K562 (cell line): ENCODE results near the gene PLEKHG5. TPM values are rescaled to one million over a fixed set of nuclear protein-coding genes. Genes with fewer than 3 reads are reported as not detected.

Experiments
- ATAC-seq: fragments of 200-7000 bp; cut with Tn5 transposase; 3 replicates; pipeline ENCODE4 v1.9.1; 2020; ENCODE audit warnings: moderate library complexity
- BruUV-seq: library from RNA; stranded (reverse); fragments of 400-500 nt; replicated peaks from 2 replicates; lab custom pipeline; 2021; lab: Mats Ljungman, UMichigan
- CTCF ChIA-PET: fragments of 300-600 bp; formaldehyde crosslinking; extraction: SDS; loops from one replicate; lab custom pipeline; 2021; ENCODE audit warnings: low intra/inter-chr PET ratio; lab: Yijun Ruan, JAX
- POLR2A ChIA-PET: fragments of 300-600, 350-650 bp; sonication (Branson Sonifier 250); formaldehyde crosslinking; extraction: SDS; loops from one replicate; lab custom pipeline; 2021; ENCODE audit warnings: antibody characterized with exemption, inconsistent platforms; lab: Yijun Ruan, JAX
- DNase-seq, 4 experiments: peaks; one replicate each; pipeline versions ENCODE4 v3.0.0 to v3.0.0-alpha.2; 2011 to 2018; ENCODE audit warnings: low spot score in 3 of 4, mixed read lengths in 3 of 4; ENCODE audit errors: extremely low read depth in 1 of 4
- FAIRE-seq: peaks from 2 replicates; lab custom pipeline; 2011; peaks lifted over from hg19 to GRCh38; lab: Jason Lieb, UNC
- H2AFZ ChIP-seq: 2 replicates; pipeline ENCODE4 v1.6.0; 2011; ENCODE audit warnings: low read depth, low read length, control low read depth, inconsistent platforms
- H3K27ac ChIP-seq: fragments of 200-600 bp; 3 replicates; pipeline ENCODE4 v1.8.0; 2011; ENCODE audit warnings: low read depth, mild to moderate bottlenecking, control low read depth, inconsistent platforms, low read length, moderate library complexity, mixed read lengths; ENCODE audit errors: extremely low read depth
- H3K27me3 ChIP-seq, 2 experiments: fragments of 300-600 bp in 1 of 2; 2 replicates in 1 of 2; 3 replicates in 1 of 2; pipeline versions ENCODE4 v1.6.0 to v1.8.0; 2011; ENCODE audit warnings: inconsistent platforms in 2 of 2, low read length in 2 of 2, mild to moderate bottlenecking in 1 of 2, mixed read lengths in 1 of 2, moderate library complexity in 1 of 2; ENCODE audit not compliant: control insufficient read depth in 2 of 2, insufficient read depth in 2 of 2
- H3K36me3 ChIP-seq: fragments of 300-600 bp; 3 replicates; pipeline ENCODE4 v1.8.0; 2011; ENCODE audit warnings: mild to moderate bottlenecking, low read length, inconsistent platforms; ENCODE audit not compliant: control insufficient read depth, insufficient read depth
- H3K4me1 ChIP-seq, 2 experiments: fragments of 200-600 bp in 1 of 2; replicated peaks in 1 of 2; 2 replicates in 1 of 2; 3 replicates in 1 of 2; pipeline versions ENCODE4 v1.5.1 to v1.8.0; 2011; ENCODE audit warnings: inconsistent platforms in 2 of 2, low read length in 2 of 2, mild to moderate bottlenecking in 1 of 2, mixed read lengths in 1 of 2, moderate library complexity in 1 of 2; ENCODE audit not compliant: control insufficient read depth in 2 of 2, insufficient read depth in 2 of 2
- H3K4me2 ChIP-seq: 2 replicates; pipeline ENCODE4 v1.6.1; 2011; ENCODE audit warnings: low read length, control low read depth, inconsistent platforms, mixed read lengths; ENCODE audit not compliant: insufficient read depth
- H3K4me3 ChIP-seq: fragments of 200-600 bp; sonication (generic), shearing (Covaris generic); 2 replicates; pipeline ENCODE4 v1.5.1; 2016; ENCODE audit warnings: control low read depth, inconsistent platforms
- H3K79me2 ChIP-seq: fragments of 200-600 bp; 3 replicates; pipeline ENCODE4 v1.8.0; 2011; ENCODE audit warnings: low read length, inconsistent platforms; ENCODE audit not compliant: control insufficient read depth, insufficient read depth
- H3K9ac ChIP-seq, 2 experiments: 2 replicates each; pipeline versions ENCODE4 v1.6.0 to v1.6.1; 2011; ENCODE audit warnings: low read depth in 2 of 2, low read length in 2 of 2, control low read depth in 1 of 2, inconsistent platforms in 1 of 2, mild to moderate bottlenecking in 1 of 2, mixed read lengths in 1 of 2; ENCODE audit not compliant: insufficient read depth in 1 of 2
- H3K9me1 ChIP-seq: one replicate; pipeline ENCODE4 v1.6.0; 2011; ENCODE audit warnings: inconsistent platforms, mild to moderate bottlenecking, low read length, moderate library complexity; ENCODE audit not compliant: control insufficient read depth, insufficient read depth
- H3K9me3 ChIP-seq: replicated peaks from 2 replicates; pipeline ENCODE4 v1.5.1; 2011; ENCODE audit warnings: low read depth, low read length, inconsistent platforms; ENCODE audit not compliant: control insufficient read depth, insufficient read depth
- H4K20me1 ChIP-seq: replicated peaks from 2 replicates; pipeline ENCODE4 v1.6.1; 2011; ENCODE audit warnings: low read length, inconsistent platforms, mixed read lengths; ENCODE audit not compliant: control insufficient read depth, insufficient read depth
- ARID1B ChIP-seq: fragments of 450-650 bp; IDR thresholded peaks from 2 replicates; pipeline ENCODE4 v1.6.1; 2016; ENCODE audit warnings: antibody characterized with exemption, mild to moderate bottlenecking, inconsistent platforms
- CREM ChIP-seq: IDR thresholded peaks from 2 replicates; pipeline ENCODE4 v1.6.1; 2014; ENCODE audit warnings: antibody characterized with exemption, low read depth
- FOXA1 ChIP-seq: fragments of 450-650 bp; IDR thresholded peaks from 2 replicates; pipeline ENCODE4 v1.6.1; 2016; ENCODE audit warnings: mild to moderate bottlenecking, borderline replicate concordance
- HDAC2 ChIP-seq: fragments of 450-650 bp; IDR thresholded peaks from 2 replicates; pipeline ENCODE4 v1.6.1; 2016; ENCODE audit warnings: mild to moderate bottlenecking
- L3MBTL2 ChIP-seq: fragments of 450-650 bp; IDR thresholded peaks from 2 replicates; pipeline ENCODE4 v1.6.1; 2016; ENCODE audit warnings: mild to moderate bottlenecking, moderate library complexity
- MNT ChIP-seq, 2 experiments: fragments of 450-650 bp; conservative IDR thresholded peaks; 2 replicates each; pipeline ENCODE4 v1.6.1; 2017; ENCODE audit warnings: mild to moderate bottlenecking in 2 of 2, moderate library complexity in 2 of 2
- MYC ChIP-seq, 2 experiments: fragments of 250-450 bp in 1 of 2; sonication (Bioruptor Pico) in 1 of 2; IDR thresholded peaks; 2 replicates each; pipeline versions ENCODE4 v1.5.1 to v1.6.1; 2012 to 2021; ENCODE audit warnings: low read depth in 2 of 2, borderline replicate concordance in 1 of 2, improper control_type of control experiment in 1 of 2, low read length in 1 of 2, mild to moderate bottlenecking in 1 of 2, moderate library complexity in 1 of 2
- RBFOX2 ChIP-seq: fragments of 200-400 bp; formaldehyde crosslinking; IDR thresholded peaks from 2 replicates; pipeline ENCODE4 v1.6.1; 2017; ENCODE audit warnings: low read depth, mild to moderate bottlenecking, low read length, moderate library complexity
- SOX6 ChIP-seq: fragments of 450-650 bp; IDR thresholded peaks from 2 replicates; pipeline ENCODE4 v1.6.1; 2014; ENCODE audit warnings: mild to moderate bottlenecking
- STAT5A ChIP-seq: IDR thresholded peaks from 2 replicates; pipeline ENCODE4 v1.6.1; 2012; ENCODE audit warnings: low read length, inconsistent platforms, borderline replicate concordance
- TOE1 ChIP-seq, 2 experiments: fragments of 450-650 bp in 1 of 2; sonication (generic) in 1 of 2; formaldehyde crosslinking in 1 of 2; IDR thresholded peaks; 2 replicates each; pipeline versions ENCODE4 v1.7.1 to v1.8.0; 2016 to 2022; ENCODE audit warnings: borderline replicate concordance in 2 of 2, mild to moderate bottlenecking in 2 of 2, antibody characterized with exemption in 1 of 2, inconsistent platforms in 1 of 2, low read depth in 1 of 2, missing genetic modification reagents in 1 of 2, moderate library complexity in 1 of 2
- YBX1 ChIP-seq: fragments of 450-650 bp; IDR thresholded peaks from 2 replicates; pipeline ENCODE4 v1.7.1; 2016; ENCODE audit warnings: mild to moderate bottlenecking
- ZNF23 ChIP-seq: fragments of 250-450 bp; sonication (Bioruptor Pico); IDR thresholded peaks from 2 replicates; pipeline ENCODE4 v1.4.0; 2020; ENCODE audit warnings: mild to moderate bottlenecking
- ZNF639 ChIP-seq, 2 experiments: fragments of 200-800 bp in 1 of 2; sonication (Bioruptor generic) in 1 of 2; sonication (generic) in 1 of 2; formaldehyde crosslinking in 1 of 2; IDR thresholded peaks in 1 of 2; conservative IDR thresholded peaks in 1 of 2; 2 replicates each; pipeline versions ENCODE4 v1.5.0 to v1.6.1; 2016 to 2020; ENCODE audit warnings: missing compliant biosample characterization in 1 of 2, missing genetic modification characterization in 1 of 2, missing genetic modification reagents in 1 of 2
- ZSCAN29 ChIP-seq: fragments of 450-650 bp; IDR thresholded peaks from 2 replicates; pipeline ENCODE4 v1.6.1; 2017
- WGBS: fragments of 100-300 bp; shearing (Covaris generic); methylation state at CpG from one replicate; pipeline ENCODE4 v1.1.6; 2016; ENCODE audit warnings: low coverage, mixed read lengths; ENCODE audit not compliant: insufficient coverage; ENCODE audit errors: missing lambda C conversion rate; 5-methylcytosine and 5-hydroxymethylcytosine counted together
- in situ Hi-C: fragments of 300-500 bp; cut with MboI; formaldehyde crosslinking; loops from 4 replicates; pipeline ENCODE4 v1.15.0; 2018; ENCODE audit warnings: inconsistent platforms, mixed read lengths
- intact Hi-C: fragments of 100-400 bp; cut with micrococcal nuclease; formaldehyde crosslinking; loops from 2 replicates; pipeline ENCODE4 v1.14.2; 2022
- polyA plus RNA-seq, 8 experiments: library from polyadenylated mRNA; depleted of rRNA in 4 of 8; stranded (reverse) in 5 of 8; unstranded in 3 of 8; fragments of >200 nt; fragmentation: Nextera tagmentation in 2 of 8; fragmentation: Illumina TruSeq in 1 of 8; extraction: Ambion mirVana in 2 of 8; extraction: Trizol in 1 of 8; gene quantifications; 2 replicates each; pipeline versions ENCODE4 v1.2.1 to v1.2.3, GENCODE V29; 2011 to 2014; ENCODE audit warnings: inconsistent platforms in 1 of 8, missing spikeins in 1 of 8
- total RNA-seq, 7 experiments: library from RNA; depleted of rRNA in 6 of 7; stranded (reverse); fragments of >200 nt in 6 of 7; fragmentation: Illumina TruSeq in 2 of 7; extraction: Trizol in 2 of 7; gene quantifications; 2 replicates each; pipeline versions ENCODE4 v1.2.1 to v1.2.3, GENCODE V29; 2011 to 2021; ENCODE audit warnings: low replicate concordance in 1 of 7

PLEKHG5 gene
- total and polyA plus RNA-seq, 9 of the 15 experiments (the other 6 are each of a cell fraction or from before 2014, with no cell fraction given) = 0.04 to 0.29 (median 0.09) TPM; not detected in 3

- Histone ChIP-seq H3K9me3 (no peaks in the 10 kb centered on the region), H4K20me1 (peaks cover 7% of the 10 kb centered on the region; the same call in 1 of the 2 replicates), H3K27ac (no peak overlapping the region), H3K4me3 (no peak overlapping the region), H2AFZ (no peak overlapping the region), H3K9me1 (no peaks in the 10 kb centered on the region), H3K27me3 (peaks cover 4 to 16% of the 10 kb centered on the region in 2 experiments; a peak in 3 of 5 replicates), H3K4me1 (peaks cover 3 to 17% of the 10 kb centered on the region in 2 experiments; a peak in 3 of 5 replicates), H3K36me3 (peaks cover 14% of the 10 kb centered on the region; the same call in 2 of the 3 replicates), H3K79me2 (no peaks in the 10 kb centered on the region), H3K4me2 (peak overlapping the region; percentile 43; the same call in 1 of the 2 replicates), H3K9ac (peak overlapping the region in 1 of 2 experiments; percentile 11; a peak in 2 of 4 replicates)
- FAIRE-seq = peak; percentile 63
- intact Hi-C loops (no loop called here), in situ Hi-C loops (no loop called here)
- WGBS = 6% methylated on average over 8 of the region's 8 CpGs
- DNase-seq = peak; percentile 53 to 75 (median 72)
- no TSS peak for BruUV-seq
- POLR2A ChIA-PET = interaction anchor here (0.6 to 1.3 kb wide), 6 partner anchors 11 to 102 kb away, joined by 3 to 4 read pairs (median 3); no protein-coding TSS in a partner anchor
- CTCF ChIA-PET = no interaction called here
- ATAC-seq = peak; percentile 70
- TF ChIP-seq RBFOX2 = no peak
- TF ChIP-seq TOE1 (IDR thresholded peaks at IDR 0.05; ENCODE audit: borderline replicate concordance) = no peak
- TF ChIP-seq TOE1 (CRISPR knock-in tag; IDR thresholded peaks at IDR 0.05; ENCODE audit: borderline replicate concordance, low read depth) = no peak
- peak; percentile 78 for TF ChIP-seq CREM
- TF ChIP-seq MYC (IDR thresholded peaks at IDR 0.05; ENCODE audit: low read depth, low read length) = 0 out of 2 replicates have a peak, but pooled peaks have one; percentile 22
- no peak for TF ChIP-seq MYC (CRISPR knock-in tag; IDR thresholded peaks at IDR 0.05; ENCODE audit: borderline replicate concordance, low read depth)
- peak in 1 of 2 experiments; percentile 30; a peak in 1 of 4 replicates for TF ChIP-seq MNT (conservative IDR thresholded peaks at IDR 0.05)
- no peak for TF ChIP-seq FOXA1
- TF ChIP-seq STAT5A = peak; percentile 56; the same call in 1 of the 2 replicates
- TF ChIP-seq ZSCAN29 = no peak
- no peak for TF ChIP-seq YBX1
- peak; percentile 43 for TF ChIP-seq L3MBTL2
- peak; percentile 94 for TF ChIP-seq ARID1B
- peak; percentile 88 for TF ChIP-seq HDAC2
- no peak for TF ChIP-seq ZNF639 (CRISPR knock-in tag; conservative IDR thresholded peaks at IDR 0.05 in 1 of 2, IDR thresholded peaks at IDR 0.05 in 1 of 2)
- TF ChIP-seq SOX6 = peak; percentile 68; the same call in 1 of the 2 replicates
- TF ChIP-seq ZNF23 = no peak
These were observed 26.0 kb upstream of the PLEKHG5 start for GRCh38 chr1:6517435-6517851.
